HEK293T (cell line): Measurements from ENCODE around the gene CHKA.

Experiments used
- CTCF ChIA-PET: fragments of 350-600 bp; formaldehyde crosslinking; extraction: SDS; loops from one replicate; lab custom pipeline; 2021; ENCODE audit warnings: antibody characterized with exemption, inconsistent platforms; lab: Yijun Ruan, JAX
- POLR2A ChIA-PET: fragments of 350-600 bp; formaldehyde crosslinking; extraction: SDS; loops from one replicate; lab custom pipeline; 2020; ENCODE audit warnings: antibody characterized with exemption, inconsistent platforms; lab: Yijun Ruan, JAX
- DNase-seq: peaks from one replicate; pipeline ENCODE4 v3.0.0; 2012; ENCODE audit warnings: mixed read lengths; ENCODE audit errors: extremely low spot score
- ARNT ChIP-seq: fragments of 450-650 bp; IDR thresholded peaks from 2 replicates; pipeline ENCODE4 v1.6.1; 2017; ENCODE audit warnings: mild to moderate bottlenecking
- BHLHE40 ChIP-seq: fragments of 450-650 bp; IDR thresholded peaks from 2 replicates; pipeline ENCODE4 v1.6.1; 2016; ENCODE audit warnings: mild to moderate bottlenecking, moderate library complexity, borderline replicate concordance
- CTBP1 ChIP-seq: fragments of 450-650 bp; IDR thresholded peaks from 2 replicates; pipeline ENCODE4 v1.6.1; 2016; ENCODE audit warnings: borderline replicate concordance
- ELF4 ChIP-seq: fragments of 450-650 bp; IDR thresholded peaks from 2 replicates; pipeline ENCODE4 v1.6.1; 2017; ENCODE audit warnings: antibody characterized with exemption
- FOXA1 ChIP-seq: fragments of 450-650 bp; IDR thresholded peaks from 2 replicates; pipeline ENCODE4 v1.6.1; 2016; ENCODE audit warnings: mild to moderate bottlenecking
- FOXK2 ChIP-seq: fragments of 450-650 bp; IDR thresholded peaks from 2 replicates; pipeline ENCODE4 v1.6.1; 2016; ENCODE audit warnings: mild to moderate bottlenecking
- FOXM1 ChIP-seq: fragments of 450-650 bp; IDR thresholded peaks from 2 replicates; pipeline ENCODE4 v1.6.1; 2017; ENCODE audit warnings: mild to moderate bottlenecking, borderline replicate concordance
- HDGF ChIP-seq: fragments of 450-650 bp; IDR thresholded peaks from 2 replicates; pipeline ENCODE4 v1.6.1; 2017; ENCODE audit warnings: antibody characterized with exemption, borderline replicate concordance
- L3MBTL2 ChIP-seq: fragments of 450-650 bp; conservative IDR thresholded peaks from 2 replicates; pipeline ENCODE4 v1.6.1; 2016; ENCODE audit warnings: mild to moderate bottlenecking
- LEF1 ChIP-seq: fragments of 450-650 bp; IDR thresholded peaks from 2 replicates; pipeline ENCODE4 v1.6.1; 2017; ENCODE audit warnings: mild to moderate bottlenecking, borderline replicate concordance
- NFRKB ChIP-seq: fragments of 450-650 bp; IDR thresholded peaks from 2 replicates; pipeline ENCODE4 v1.6.1; 2016; ENCODE audit warnings: mild to moderate bottlenecking, moderate library complexity
- SP1 ChIP-seq: fragments of 450-650 bp; IDR thresholded peaks from 2 replicates; pipeline ENCODE4 v1.6.1; 2017
- SUZ12 ChIP-seq: fragments of 450-650 bp; IDR thresholded peaks from 2 replicates; pipeline ENCODE4 v1.6.1; 2016; ENCODE audit warnings: mild to moderate bottlenecking
- TARDBP ChIP-seq: fragments of 450-650 bp; IDR thresholded peaks from 2 replicates; pipeline ENCODE4 v1.6.1; 2016
- ZNF384 ChIP-seq: fragments of 450-650 bp; IDR thresholded peaks from 2 replicates; pipeline ENCODE4 v1.6.1; 2016
- TF ChIP-seq, protein P1 (sequence below): fragments of 450-650 bp; IDR thresholded peaks from 2 replicates; pipeline ENCODE4 v1.6.1; 2016

The CHKA gene

GRCh38 chr11:68090287-68090686 is 30.9 kb downstream of the CHKA start:
- no peak for DNase-seq
- POLR2A ChIA-PET, result no interaction called here
- CTCF ChIA-PET, result no interaction called here
- no peak for TF ChIP-seq TARDBP
- TF ChIP-seq FOXA1, result no peak
- no peak for TF ChIP-seq BHLHE40
- no peak for TF ChIP-seq L3MBTL2
- no peak for TF ChIP-seq LEF1

- POLR2A ChIA-PET, result no interaction called here
- DNase-seq, result no peak
- CTCF ChIA-PET, result no interaction called here
- TF ChIP-seq SP1, result no peak
- no peak for TF ChIP-seq FOXA1
- no peak for TF ChIP-seq NFRKB
- TF ChIP-seq FOXM1, result no peak
- TF ChIP-seq ARNT, result no peak
- no peak for TF ChIP-seq L3MBTL2
- no peak for TF ChIP-seq TARDBP
- TF ChIP-seq ELF4, result no peak
- TF ChIP-seq LEF1, result no peak
- TF ChIP-seq FOXK2, result no peak
- no peak for TF ChIP-seq HDGF
- no peak for TF ChIP-seq ZNF384
- TF ChIP-seq, protein P1, sequence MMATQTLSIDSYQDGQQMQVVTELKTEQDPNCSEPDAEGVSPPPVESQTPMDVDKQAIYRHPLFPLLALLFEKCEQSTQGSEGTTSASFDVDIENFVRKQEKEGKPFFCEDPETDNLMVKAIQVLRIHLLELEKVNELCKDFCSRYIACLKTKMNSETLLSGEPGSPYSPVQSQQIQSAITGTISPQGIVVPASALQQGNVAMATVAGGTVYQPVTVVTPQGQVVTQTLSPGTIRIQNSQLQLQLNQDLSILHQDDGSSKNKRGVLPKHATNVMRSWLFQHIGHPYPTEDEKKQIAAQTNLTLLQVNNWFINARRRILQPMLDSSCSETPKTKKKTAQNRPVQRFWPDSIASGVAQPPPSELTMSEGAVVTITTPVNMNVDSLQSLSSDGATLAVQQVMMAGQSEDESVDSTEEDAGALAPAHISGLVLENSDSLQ, result no peak
- TF ChIP-seq BHLHE40, result no peak
- TF ChIP-seq CTBP1, result no peak
Measured at GRCh38 chr11:68089679-68090078, 31.5 kb downstream of the CHKA start.

DNA sequence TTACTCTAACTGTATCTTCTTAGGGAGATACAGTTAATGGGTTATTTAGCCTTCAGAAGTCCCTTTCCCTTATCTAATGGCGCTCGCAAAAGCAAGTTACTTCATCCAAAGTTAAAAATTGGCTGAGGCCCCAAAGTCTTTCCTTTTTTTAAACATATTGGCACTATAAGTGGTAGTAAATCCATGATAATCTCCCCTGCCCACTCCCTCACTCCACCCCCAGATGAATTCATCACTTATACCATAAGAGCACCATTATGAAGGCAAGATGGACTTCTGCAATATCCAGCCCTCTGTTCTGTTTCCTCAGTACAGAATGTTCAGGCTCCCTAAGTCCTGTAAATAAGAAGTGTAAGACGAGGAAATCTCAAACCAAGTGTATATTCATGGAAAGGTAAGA is 37.7 kb downstream of the CHKA start:
- POLR2A ChIA-PET, result no interaction called here
- TF ChIP-seq ELF4 (no peak), TARDBP (no peak), SP1 (no peak), HDGF (no peak), L3MBTL2 (no peak)
- CTCF ChIA-PET, result no interaction called here
- no peak for DNase-seq

DNA sequence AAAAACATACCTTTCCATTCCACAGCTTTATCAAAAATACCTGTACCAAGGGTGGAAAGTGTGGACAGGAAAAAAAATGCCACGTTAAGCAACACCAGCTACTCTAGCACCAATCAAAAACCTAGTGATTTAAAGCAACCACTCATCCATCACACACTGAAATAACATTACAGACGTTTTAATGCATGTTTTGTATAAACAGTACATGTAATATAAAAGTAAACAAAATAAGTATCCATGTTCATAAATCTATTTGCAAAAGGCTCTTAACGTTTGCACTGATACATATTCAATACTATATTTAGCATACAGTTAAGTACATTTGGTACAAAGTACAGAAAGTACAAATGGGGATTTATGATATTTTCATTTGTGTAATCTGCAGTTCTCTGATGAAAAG is 38.7 kb downstream of the CHKA start:
- DNase-seq, result no peak
- TF ChIP-seq L3MBTL2 (no peak), FOXK2 (no peak), FOXA1 (no peak), TARDBP (no peak), SP1 (no peak), ZNF384 (0 out of 2 replicates have a peak, but pooled peaks have one; percentile 40), BHLHE40 (no peak), FOXM1 (no peak)
- TF ChIP-seq, protein P1, result peak; percentile 89
- ChIA-PET POLR2A (interaction anchor here (1.0 kb wide), 1 partner anchor 11 kb away, joined by 3 read pairs; no protein-coding TSS in a partner anchor), CTCF (interaction anchor here (0.7 kb wide), 1 partner anchor 33 kb away, joined by 3 read pairs; no protein-coding TSS in a partner anchor)

GRCh38 chr11:68081691-68082090 is 39.5 kb downstream of the CHKA start:
- TF ChIP-seq SUZ12 (no peak), ZNF384 (no peak), LEF1 (no peak), SP1 (no peak), FOXA1 (no peak), ELF4 (no peak), CTBP1 (no peak), BHLHE40 (no peak), FOXK2 (no peak), HDGF (no peak), FOXM1 (no peak), NFRKB (no peak)
- TF ChIP-seq, protein P1, result no peak
- DNase-seq, result no peak
- ChIA-PET POLR2A (interaction anchor here (1.0 kb wide), 1 partner anchor 10 kb away, joined by 3 read pairs; no protein-coding TSS in a partner anchor), CTCF (no interaction called here)

- TF ChIP-seq SUZ12 (no peak), FOXA1 (no peak), ARNT (no peak), FOXM1 (no peak), CTBP1 (no peak), LEF1 (no peak), ELF4 (no peak), HDGF (no peak), BHLHE40 (no peak), FOXK2 (no peak), TARDBP (no peak), SP1 (no peak)
- TF ChIP-seq, protein P1, result no peak
- ChIA-PET POLR2A (no interaction called here), CTCF (no interaction called here)
- DNase-seq, result no peak
Measured at GRCh38 chr11:68080860-68081259, 40.3 kb downstream of the CHKA start.
